Loucy (cell line): ENCODE data around the gene NEDD4L.

Experiments
- EZH2phosphoT487 ChIP-seq: fragments of 200-600 bp; IDR thresholded peaks from 2 replicates; pipeline ENCODE4 v1.6.1; 2018; ENCODE audit warnings: antibody characterized with exemption, mild to moderate bottlenecking, moderate library complexity, borderline replicate concordance
- TF ChIP-seq, protein P1 (sequence below): fragments of 200-600 bp; sonication (generic); conservative IDR thresholded peaks from 2 replicates; pipeline ENCODE4 v1.5.1; 2014; ENCODE audit warnings: mild to moderate bottlenecking, antibody characterized with exemption, low read length

DNA sequence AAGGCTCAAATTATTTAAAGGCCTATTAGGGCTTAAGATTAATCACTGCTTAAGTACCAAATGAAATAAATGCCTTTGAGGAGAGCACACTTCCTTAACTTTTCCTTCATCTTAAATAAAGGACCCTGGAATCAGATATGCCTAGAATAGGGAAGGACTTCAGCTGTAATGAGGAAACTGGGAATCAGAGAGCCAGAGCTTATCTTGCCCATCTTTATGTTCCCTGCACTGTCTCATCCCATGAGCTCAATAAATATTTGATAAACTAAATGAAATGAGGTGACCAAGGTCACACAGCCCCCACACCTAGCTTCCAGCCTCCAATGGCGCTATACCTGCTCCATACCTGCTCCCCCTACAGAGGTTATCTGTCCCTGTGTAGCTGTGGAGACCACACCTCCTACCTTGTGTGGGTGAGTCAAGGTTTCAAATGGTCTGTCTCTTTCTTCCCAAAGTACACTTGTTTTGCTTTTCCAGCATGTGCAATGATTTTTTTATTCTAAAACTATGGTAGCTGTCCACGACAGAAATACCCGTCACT is 23.4 kb upstream of the NEDD4L start:
- TF ChIP-seq, protein P1, sequence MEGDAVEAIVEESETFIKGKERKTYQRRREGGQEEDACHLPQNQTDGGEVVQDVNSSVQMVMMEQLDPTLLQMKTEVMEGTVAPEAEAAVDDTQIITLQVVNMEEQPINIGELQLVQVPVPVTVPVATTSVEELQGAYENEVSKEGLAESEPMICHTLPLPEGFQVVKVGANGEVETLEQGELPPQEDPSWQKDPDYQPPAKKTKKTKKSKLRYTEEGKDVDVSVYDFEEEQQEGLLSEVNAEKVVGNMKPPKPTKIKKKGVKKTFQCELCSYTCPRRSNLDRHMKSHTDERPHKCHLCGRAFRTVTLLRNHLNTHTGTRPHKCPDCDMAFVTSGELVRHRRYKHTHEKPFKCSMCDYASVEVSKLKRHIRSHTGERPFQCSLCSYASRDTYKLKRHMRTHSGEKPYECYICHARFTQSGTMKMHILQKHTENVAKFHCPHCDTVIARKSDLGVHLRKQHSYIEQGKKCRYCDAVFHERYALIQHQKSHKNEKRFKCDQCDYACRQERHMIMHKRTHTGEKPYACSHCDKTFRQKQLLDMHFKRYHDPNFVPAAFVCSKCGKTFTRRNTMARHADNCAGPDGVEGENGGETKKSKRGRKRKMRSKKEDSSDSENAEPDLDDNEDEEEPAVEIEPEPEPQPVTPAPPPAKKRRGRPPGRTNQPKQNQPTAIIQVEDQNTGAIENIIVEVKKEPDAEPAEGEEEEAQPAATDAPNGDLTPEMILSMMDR, result no peak
- TF ChIP-seq EZH2phosphoT487, result no peak
